CD1c-positive myeloid dendritic cell (primary cell): ENCODE results near the gene PHC1.

Source experiments
- DNase-seq: peaks from one replicate; pipeline ENCODE4 v3.0.0-alpha.2; 2016; ENCODE audit errors: extremely low spot score

Gene PHC1

DNA sequence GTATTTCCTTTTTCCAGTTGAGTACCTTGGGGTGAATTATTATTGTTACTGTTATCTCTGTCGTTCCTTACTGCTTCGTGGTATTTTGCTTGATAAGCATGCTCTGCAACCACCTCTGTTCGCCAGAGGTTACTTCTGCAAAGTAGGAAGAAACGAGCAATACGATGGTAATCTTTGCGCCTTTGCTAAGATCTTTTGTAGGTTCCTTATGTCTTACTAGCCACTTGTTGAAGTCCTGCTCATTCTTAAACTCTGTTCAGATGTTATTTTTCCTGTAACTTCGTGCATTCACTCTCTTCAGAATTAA is 35.9 kb downstream of the PHC1 start:
- peak; percentile 68 for DNase-seq

DNA sequence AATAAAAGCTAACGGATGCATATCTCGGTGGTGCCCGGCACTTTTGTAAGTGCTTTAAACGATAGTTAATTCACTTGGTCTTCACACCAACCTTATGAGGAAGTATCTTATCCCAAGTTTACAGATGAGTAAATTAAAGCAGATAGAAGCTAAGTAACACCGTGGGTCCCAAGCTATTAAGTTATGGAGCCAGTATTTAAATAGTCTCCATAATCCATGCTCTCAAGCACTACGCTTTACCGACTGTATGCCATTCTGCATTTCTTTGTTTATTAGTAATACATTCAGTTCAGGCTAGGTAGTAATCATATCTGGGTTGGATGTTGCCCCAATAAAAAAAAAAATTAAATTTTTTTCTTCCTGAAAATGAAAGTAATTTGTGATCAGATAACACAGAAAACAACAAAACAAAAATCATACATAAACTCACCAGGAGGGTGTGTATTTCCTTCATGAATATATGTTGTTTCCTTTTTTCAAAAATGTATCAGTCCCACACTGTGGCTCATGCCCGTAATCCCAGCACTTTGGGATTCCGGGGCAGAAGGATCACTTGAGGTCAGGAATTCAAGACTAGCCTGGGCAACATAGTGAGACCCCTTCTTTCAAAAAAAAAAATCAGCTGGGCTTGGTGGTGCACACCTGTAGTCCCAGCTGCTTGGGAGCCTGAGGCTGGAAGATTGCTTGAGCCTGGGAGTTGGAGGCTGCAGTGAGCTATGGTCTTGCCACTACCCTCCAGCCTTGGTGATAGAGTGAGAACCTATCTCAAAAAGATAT is 36.6 kb downstream of the PHC1 start:
- DNase-seq, result peak; percentile 48

DNA sequence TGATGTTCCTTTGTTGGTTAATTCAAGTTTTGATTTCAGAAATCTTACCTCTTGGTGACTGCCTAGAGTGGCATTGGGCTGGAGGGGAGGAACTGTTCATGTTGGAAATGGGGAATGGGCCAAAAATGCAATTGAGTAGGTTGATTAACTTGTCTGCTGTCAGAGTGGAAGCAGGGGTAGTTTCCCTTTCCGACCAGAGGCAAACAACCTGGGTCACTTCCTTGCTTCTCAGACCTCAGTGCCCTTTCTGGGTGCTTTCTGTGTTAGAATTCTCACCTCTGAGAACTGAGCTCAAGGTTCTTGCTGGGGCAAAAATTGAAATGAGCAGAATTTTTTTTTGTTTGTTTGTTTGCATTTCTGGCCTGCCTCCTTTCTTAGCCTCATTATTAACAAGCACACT is 37.4 kb downstream of the PHC1 start:
- no peak for DNase-seq

DNA sequence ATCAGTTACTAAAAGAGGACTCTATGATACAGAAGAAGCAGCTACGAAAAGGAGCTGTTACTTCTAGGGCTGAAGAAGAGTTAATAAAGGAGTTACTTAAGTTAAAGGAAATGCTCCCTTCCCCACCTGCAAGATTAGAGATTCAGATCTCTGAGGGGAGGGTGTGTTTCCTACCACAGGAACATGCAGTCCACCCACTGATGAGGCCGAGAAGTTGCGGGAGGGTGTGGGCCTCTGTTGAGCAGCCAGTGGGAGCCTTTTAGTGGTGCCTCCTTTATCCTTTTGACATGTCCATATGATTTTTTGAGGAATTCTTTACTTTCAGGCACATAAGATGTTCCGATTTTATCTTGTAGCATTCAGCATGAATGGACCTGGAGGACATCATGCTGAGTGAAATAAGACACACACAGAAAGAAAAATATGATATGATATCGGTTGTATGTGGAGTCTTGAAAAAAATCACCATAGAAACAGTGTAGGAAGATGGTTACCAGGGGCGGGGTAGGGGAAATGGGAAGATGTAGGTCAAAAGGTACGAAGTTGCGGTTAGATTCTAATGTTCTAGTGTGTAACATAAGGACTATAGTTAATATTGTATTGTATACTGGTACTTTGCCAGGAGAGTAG is 39.6 kb downstream of the PHC1 start:
- peak; percentile 22 for DNase-seq

DNA sequence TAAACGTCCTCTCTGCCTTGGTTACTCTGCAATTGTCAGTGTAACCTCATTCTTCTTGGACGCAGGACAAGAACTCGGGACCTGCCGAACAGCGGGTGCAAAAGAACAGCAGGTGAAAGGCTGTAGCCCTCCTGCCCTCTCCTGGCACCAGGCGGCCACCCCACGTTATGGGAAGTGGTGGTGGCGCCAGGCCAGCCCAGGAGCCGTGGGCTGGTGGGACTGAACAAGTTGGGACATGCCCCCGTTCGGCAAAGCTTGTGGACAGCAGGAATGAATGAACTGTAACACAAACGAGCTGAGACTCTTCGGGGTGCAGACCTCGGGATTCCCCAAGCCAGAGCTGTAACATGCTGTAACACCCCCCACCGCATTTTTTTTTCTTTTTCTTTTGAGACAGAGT is 41.8 kb downstream of the PHC1 start:
- DNase-seq, result no peak

DNA sequence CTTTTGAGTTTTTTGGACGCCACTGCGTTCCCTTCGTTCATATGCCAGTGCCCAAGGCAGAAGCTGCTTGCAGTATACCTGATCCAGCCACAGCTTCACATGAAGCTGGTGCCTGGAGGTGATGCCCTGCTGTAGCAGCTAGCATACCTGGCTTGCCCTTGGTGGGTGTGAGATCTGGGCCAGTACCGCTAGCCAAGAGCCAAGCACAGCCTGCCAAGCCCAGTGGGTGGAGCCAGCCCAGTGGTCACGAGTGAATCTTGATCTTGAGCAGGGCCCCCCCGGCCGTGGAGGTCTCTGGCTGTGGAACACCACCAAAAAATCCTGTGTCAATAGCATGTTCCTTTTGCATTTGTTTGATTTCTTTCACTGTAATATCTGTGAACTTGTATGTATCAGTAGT is 42.5 kb downstream of the PHC1 start:
- DNase-seq, result no peak

DNA sequence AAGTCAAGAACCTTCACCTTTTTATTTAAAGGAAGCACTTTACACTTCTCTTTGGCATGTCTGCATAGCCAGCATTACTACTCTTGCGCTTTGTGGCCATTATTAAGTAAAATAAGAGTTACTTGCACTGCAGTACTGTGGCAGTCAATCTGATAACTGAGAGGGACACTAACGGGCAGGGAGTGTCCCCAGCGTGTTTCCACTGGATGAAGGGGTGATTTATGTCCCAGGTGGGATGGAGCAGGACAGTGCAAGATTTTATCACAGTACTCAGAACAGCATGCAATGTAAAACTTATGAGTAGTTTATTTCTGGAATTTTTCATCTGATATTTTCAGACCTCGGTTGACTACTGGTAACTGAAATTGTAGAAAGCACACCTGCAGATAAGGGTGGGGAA is 43.3 kb downstream of the PHC1 start:
- no peak for DNase-seq

DNA sequence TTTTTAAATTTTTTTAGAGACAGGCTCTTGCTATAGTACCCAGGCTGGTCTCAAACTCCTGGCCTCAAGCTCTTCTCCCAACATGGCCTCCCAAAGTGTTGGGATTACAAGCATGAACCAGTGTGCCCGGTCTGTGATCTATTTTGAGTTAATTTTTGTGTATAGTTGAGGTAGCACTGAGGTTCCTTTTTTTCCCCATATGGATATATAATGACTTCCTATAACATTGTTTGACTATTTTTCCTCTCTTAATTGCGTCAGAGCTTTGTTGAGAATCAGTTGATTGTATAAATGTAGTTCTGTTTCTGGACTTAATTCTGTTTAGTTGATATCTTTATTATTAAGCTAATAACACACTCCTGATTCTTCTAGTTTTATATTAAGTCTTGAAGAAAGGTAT is 43.8 kb downstream of the PHC1 start:
- no peak for DNase-seq

DNA sequence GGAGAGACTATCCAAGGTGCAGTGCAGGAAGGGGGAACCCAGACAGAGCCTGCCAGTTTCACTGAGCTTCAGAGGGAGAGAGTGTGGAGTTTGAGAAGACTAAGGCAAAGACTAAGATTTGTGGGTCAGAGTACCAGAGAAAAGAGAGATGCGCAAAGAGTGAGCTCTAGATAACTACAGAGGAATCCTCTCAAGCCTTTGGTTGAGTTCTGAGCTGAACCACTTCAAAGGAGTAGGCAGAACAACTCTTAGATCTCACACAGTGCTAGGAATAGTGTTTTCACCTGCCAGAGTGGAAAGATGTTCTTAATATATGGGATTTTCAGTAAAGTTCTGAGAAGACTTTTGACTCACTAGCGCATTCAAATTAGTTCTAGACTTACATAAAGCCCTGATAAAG is 45.9 kb downstream of the PHC1 start:
- no peak for DNase-seq

DNA sequence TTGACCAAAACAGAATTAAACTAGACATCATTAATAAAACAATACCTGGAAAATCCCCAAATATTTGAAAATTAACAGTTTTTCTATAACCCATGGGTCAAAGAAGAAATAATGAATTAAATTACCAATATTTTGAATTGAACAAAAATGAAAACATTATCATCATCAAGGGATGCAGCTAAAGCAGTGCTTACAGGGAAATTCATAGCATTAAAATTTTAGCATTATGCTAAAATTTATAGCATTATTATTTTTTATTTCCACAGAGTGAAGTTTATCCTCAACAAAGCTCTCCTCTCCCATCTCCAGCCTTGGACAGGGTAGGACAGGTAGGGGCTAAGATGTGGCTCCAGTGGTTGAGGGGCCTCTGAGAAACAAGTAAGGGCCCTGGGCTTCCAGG is 54.5 kb downstream of the PHC1 start:
- no peak for DNase-seq

DNA sequence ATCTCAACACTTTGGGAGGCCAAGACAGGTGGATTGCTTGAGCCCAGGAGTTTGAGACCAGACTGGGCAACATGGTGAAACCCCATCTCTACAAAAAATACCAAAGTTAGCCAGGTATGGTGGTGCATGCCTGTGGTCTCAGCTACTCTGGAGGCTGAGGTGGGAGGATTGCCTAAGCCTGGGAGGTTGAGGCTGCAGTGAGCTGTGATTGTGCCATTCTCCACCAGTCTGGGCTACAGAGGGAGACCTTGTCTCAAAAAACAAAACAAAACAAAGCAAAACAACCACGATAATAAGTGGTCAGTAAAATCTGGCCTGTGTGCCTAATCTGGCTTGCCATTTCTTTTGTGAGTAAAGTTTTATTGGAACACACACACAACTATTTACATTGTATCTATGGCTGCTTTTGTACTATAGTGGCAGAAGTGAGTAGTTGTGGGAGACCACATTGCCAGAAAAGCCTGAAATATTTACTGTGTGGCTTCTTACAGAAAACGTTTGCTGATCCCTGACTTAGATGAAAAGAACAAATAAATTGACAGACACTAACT is 55.6 kb downstream of the PHC1 start:
- DNase-seq, result no peak

DNA sequence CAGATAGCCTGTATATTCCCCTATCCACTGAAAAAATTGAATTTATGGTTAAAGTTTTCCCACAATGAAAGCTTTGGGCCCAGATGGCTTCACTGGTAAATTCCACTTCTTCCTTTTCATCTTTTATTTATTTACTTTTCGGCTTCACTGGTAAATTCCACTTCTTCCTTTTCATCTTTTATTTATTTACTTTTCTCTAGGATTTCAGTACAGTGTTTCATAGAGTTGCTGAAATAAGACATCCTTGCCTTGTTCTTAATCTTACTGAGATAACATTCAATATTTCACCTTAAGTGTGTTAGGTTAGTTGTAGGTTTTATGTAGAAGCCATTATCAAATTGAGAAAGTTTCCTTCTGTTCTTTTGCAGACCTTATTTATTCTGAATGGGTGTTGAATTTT is 56.1 kb downstream of the PHC1 start:
- DNase-seq, result no peak

DNA sequence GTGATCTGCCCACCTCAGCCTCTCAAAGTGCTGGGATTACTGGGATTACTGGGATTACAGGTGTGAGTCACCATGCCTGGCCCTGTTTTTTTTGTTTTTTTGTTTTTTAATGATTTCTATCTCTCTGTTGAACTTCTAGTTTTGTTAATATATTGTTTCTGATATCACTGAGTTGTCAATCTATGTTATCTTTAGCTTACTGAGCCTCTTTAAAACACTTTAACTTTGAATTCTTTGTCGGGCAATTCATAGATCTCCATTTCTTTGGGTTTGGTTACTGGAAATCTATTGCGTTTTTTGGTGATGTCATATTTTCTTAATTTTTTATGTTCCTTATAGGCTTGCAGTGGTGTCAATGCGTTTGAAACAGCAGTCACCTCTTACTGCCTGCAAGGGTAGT is 65.8 kb downstream of the PHC1 start:
- DNase-seq, result no peak

DNA sequence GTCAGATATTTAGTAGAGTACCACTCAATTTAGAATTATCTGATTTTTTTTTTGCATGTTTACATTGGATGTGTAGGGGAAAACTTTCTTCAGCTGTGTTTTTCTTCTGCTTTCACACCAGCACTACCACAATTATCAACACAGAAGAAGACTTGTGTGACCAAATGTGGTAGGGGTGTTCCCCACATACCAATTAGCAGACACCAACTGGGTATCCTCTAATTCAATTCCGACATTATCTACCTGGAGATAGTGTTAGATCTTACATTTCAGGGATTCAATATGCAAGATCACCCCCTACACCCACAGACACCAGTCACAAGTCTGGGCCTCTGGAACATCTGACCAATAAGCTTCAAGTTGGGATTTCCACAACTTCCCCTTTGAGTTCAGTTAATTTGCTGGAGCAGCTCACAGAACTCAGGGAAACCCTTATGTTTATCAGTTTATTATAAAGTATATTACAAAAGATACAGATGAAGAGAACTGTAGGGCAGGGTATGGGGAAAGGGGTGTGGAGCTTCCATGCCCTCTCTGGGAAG is 71.0 kb downstream of the PHC1 start:
- DNase-seq, result peak; percentile 45

DNA sequence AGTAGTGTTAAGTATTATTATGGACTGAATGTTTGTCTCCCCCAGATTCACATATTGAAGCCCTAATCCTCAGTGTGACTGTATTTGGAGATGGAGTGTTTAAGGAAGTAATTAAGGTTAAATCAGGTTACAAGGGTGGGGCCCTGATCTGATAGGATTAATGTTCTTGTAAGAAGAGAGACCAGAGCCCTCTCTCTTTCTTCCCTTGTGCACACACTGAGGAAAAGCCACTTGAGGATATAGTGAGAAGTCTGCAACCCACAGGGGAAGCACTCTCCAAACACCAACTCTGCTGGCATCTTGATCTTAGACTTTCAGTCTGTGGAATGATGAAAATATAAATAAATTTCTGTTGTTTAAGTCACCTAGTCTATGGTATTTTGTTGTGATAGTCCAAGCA is 72.9 kb downstream of the PHC1 start:
- no peak for DNase-seq

DNA sequence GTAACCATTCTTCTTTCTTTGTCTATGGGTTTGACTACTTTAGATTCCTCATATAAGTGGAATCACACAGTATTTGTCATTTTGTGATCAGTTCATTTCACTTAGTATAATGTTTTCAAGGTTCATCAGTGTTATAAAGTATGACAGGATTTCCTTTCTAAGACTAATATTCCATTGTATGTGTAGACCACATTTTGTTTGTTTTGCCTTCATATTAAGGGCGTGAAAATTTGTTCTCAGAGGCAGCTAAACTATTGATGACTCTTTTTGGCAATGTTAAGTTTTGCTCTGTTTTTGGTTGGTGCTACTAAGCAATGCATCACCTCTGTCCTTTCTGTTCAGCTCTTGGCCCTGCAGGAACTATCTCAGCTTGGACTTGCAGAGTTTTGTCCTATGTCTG is 73.4 kb downstream of the PHC1 start:
- DNase-seq, result no peak

DNA sequence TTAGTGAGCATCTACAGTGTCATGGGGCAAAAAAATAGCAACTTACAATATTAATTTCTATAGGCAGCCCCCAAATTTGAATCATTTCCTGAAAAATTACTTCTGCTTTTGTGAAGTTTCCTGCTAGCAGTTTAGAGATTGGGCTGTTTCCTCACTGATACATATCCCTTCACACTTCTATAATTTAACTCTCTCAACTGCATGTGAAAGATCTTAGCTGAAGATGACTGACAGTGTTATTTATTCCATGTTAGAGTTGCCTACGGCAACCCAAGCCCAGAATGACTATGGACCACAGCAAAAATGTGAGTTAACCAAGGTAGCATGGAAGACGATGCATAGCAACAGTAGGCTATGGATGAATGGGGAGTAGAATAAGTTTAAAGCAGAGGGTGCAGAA is 75.1 kb downstream of the PHC1 start, which contains the start of gene KLRG1:
Gene KLRG1, plus strand, starts transcription at position 134 of the 400 bp plus-strand sequence. Its CDS starts 90 bp downstream, at position 224.
- DNase-seq, result peak; percentile 69
